SK-N-SH treated with all-trans-retinoic acid at 6 μM for 48 hours (cell line): ENCODE measurements around the gene LRRFIP2.

ENCODE experiments used
- ATAC-seq: fragments of 200-7000 bp; cut with Tn5 transposase; 3 replicates; pipeline ENCODE4 v1.9.1; 2020; ENCODE audit warnings: mild to moderate bottlenecking, moderate library complexity
- ARNTL ChIP-seq: fragments of 450-650 bp; formaldehyde crosslinking; IDR thresholded peaks from 2 replicates; pipeline ENCODE4 v1.5.0; 2020; ENCODE audit warnings: low read depth, mild to moderate bottlenecking, moderate library complexity, borderline replicate concordance
- BACH2 ChIP-seq: fragments of 250-450 bp; sonication (Bioruptor Pico); IDR thresholded peaks from 2 replicates; pipeline ENCODE4 v1.9.0; 2021; ENCODE audit warnings: mild to moderate bottlenecking, borderline replicate concordance
- CSDC2 ChIP-seq: fragments of 250-450 bp; sonication (Bioruptor Pico); IDR thresholded peaks from 2 replicates; pipeline ENCODE4 v1.5.0; 2020; ENCODE audit warnings: mild to moderate bottlenecking, moderate library complexity
- ESRRG ChIP-seq: fragments of 250-450 bp; sonication (Bioruptor Pico); IDR thresholded peaks from 2 replicates; pipeline ENCODE4 v1.6.1; 2021; ENCODE audit warnings: mild to moderate bottlenecking
- GLIS3 ChIP-seq: fragments of 250-450 bp; sonication (Bioruptor Pico); IDR thresholded peaks from 2 replicates; pipeline ENCODE4 v1.5.0; 2020; ENCODE audit warnings: mild to moderate bottlenecking, moderate library complexity
- ISL1 ChIP-seq: fragments of 250-450 bp; sonication (Bioruptor Pico); IDR thresholded peaks from 2 replicates; pipeline ENCODE4 v2.1.2; 2022; ENCODE audit warnings: mild to moderate bottlenecking, moderate library complexity
- OSR1 ChIP-seq: fragments of 250-450 bp; sonication (Bioruptor Pico); IDR thresholded peaks from 2 replicates; pipeline ENCODE4 v1.8.0; 2022; ENCODE audit warnings: moderate library complexity, mild to moderate bottlenecking, inconsistent platforms
- PPARA ChIP-seq: fragments of 250-450 bp; sonication (Bioruptor Pico); IDR thresholded peaks from 2 replicates; pipeline ENCODE4 v1.5.0; 2020; ENCODE audit warnings: mild to moderate bottlenecking, borderline replicate concordance
- RARB ChIP-seq: fragments of 250-450 bp; sonication (Bioruptor Pico); IDR thresholded peaks from 2 replicates; pipeline ENCODE4 v1.8.0; 2021; ENCODE audit warnings: mild to moderate bottlenecking, moderate library complexity
- SNAI2 ChIP-seq: fragments of 250-450 bp; sonication (Bioruptor Pico); IDR thresholded peaks from 2 replicates; pipeline ENCODE4 v1.5.0; 2020; ENCODE audit warnings: mild to moderate bottlenecking, moderate library complexity
- TCF4 ChIP-seq: fragments of 250-450 bp; sonication (Bioruptor Pico); IDR thresholded peaks from 2 replicates; pipeline ENCODE4 v1.8.0; 2021; ENCODE audit warnings: mild to moderate bottlenecking, moderate library complexity, borderline replicate concordance
- TOX ChIP-seq: fragments of 250-450 bp; sonication (Bioruptor Pico); IDR thresholded peaks from 2 replicates; pipeline ENCODE4 v1.8.0; 2021; ENCODE audit warnings: mild to moderate bottlenecking, moderate library complexity, borderline replicate concordance
- ZC3H10 ChIP-seq: fragments of 250-450 bp; sonication (Bioruptor Pico); IDR thresholded peaks from 2 replicates; pipeline ENCODE4 v1.5.1; 2021; ENCODE audit warnings: mild to moderate bottlenecking, moderate library complexity
- ZFP3 ChIP-seq: fragments of 250-450 bp; sonication (Bioruptor Pico); IDR thresholded peaks from 2 replicates; pipeline ENCODE4 v1.5.0; 2020; ENCODE audit warnings: mild to moderate bottlenecking, moderate library complexity
- ZFP30 ChIP-seq: fragments of 450-650 bp; formaldehyde crosslinking; IDR thresholded peaks from 2 replicates; pipeline ENCODE4 v1.5.0; 2022; ENCODE audit warnings: mild to moderate bottlenecking, moderate library complexity
- ZNF565 ChIP-seq: fragments of 450-650 bp; formaldehyde crosslinking; conservative IDR thresholded peaks from 2 replicates; pipeline ENCODE4 v1.5.0; 2020; ENCODE audit warnings: low read depth, mild to moderate bottlenecking, moderate library complexity
- ZNF70 ChIP-seq: fragments of 450-650 bp; formaldehyde crosslinking; IDR thresholded peaks from 2 replicates; pipeline ENCODE4 v1.5.0; 2020; ENCODE audit warnings: mild to moderate bottlenecking, moderate library complexity
- ZNF8 ChIP-seq: fragments of 450-650 bp; formaldehyde crosslinking; IDR thresholded peaks from 2 replicates; pipeline ENCODE4 v1.5.0; 2020; ENCODE audit warnings: mild to moderate bottlenecking, moderate library complexity
- TF ChIP-seq, protein P1 (sequence below): fragments of 250-450 bp; sonication (Bioruptor Pico); IDR thresholded peaks from 2 replicates; pipeline ENCODE4 v1.5.1; 2020; ENCODE audit warnings: low read depth, mild to moderate bottlenecking, moderate library complexity
- TF ChIP-seq, protein P2 (sequence below): fragments of 250-450 bp; sonication (Bioruptor Pico); IDR thresholded peaks from 2 replicates; pipeline ENCODE4 v1.8.0; 2021; ENCODE audit warnings: low read depth, mild to moderate bottlenecking, moderate library complexity, borderline replicate concordance
- TF ChIP-seq, protein P3 (sequence below): fragments of 250-450 bp; sonication (Bioruptor Pico); IDR thresholded peaks from 2 replicates; pipeline ENCODE4 v1.8.0; 2020; ENCODE audit warnings: mild to moderate bottlenecking, moderate library complexity, borderline replicate concordance

The LRRFIP2 gene

DNA sequence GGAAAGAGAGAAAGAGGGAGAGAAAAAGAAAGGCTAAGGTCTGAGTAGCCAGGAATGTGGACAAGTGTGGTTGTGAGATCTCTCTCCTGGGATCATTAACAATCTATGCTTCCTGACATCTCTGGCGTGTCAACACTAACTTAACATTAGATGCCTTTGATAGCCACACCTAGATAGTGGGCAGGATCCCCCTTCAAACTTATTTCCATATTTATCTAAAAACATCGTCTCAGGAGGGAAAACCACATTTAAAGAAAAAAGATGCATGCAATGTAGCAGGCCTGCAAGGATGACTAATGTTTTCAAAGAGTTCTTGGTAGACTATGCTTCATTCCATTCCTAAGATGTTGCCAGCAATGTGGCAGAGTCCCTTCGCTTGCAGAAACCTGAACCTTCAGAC is 100.2 kb downstream of the LRRFIP2 start (continued):
- TF ChIP-seq SNAI2 (CRISPR knock-in tag) (no peak), ISL1 (no peak), BACH2 (CRISPR knock-in tag) (no peak), ZFP30 (CRISPR knock-in tag) (no peak), ZNF70 (CRISPR knock-in tag) (no peak), ZC3H10 (CRISPR knock-in tag) (no peak), TOX (CRISPR knock-in tag) (no peak)

DNA sequence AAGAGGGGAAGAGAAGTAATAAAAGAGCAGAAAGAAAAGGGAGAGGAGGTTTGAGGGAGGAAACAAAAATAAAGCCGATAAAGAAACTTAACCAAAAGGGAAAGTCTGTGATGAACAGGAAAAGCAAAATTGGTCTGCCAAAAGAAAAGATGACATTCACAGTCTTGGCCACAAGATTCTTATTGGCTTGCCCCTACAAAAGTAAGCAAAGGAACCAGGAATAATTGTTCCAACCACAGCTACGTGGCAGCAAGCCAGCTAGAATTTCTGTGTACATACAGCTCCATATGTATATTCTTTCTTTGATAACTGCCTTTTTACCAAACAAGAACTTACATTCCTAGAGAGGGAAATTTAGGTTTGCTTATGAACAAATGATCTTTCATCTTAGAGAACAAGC is 101.5 kb downstream of the LRRFIP2 start:
- TF ChIP-seq ZC3H10 (CRISPR knock-in tag) (no peak), ZNF8 (CRISPR knock-in tag) (no peak), TCF4 (CRISPR knock-in tag) (no peak), ESRRG (CRISPR knock-in tag) (no peak), ARNTL (CRISPR knock-in tag) (no peak), ZNF565 (no peak), RARB (CRISPR knock-in tag) (no peak), PPARA (CRISPR knock-in tag) (no peak), TOX (CRISPR knock-in tag) (no peak), ISL1 (no peak), ZFP30 (CRISPR knock-in tag) (no peak), SNAI2 (CRISPR knock-in tag) (no peak), CSDC2 (no peak)
- TF ChIP-seq, protein P1, sequence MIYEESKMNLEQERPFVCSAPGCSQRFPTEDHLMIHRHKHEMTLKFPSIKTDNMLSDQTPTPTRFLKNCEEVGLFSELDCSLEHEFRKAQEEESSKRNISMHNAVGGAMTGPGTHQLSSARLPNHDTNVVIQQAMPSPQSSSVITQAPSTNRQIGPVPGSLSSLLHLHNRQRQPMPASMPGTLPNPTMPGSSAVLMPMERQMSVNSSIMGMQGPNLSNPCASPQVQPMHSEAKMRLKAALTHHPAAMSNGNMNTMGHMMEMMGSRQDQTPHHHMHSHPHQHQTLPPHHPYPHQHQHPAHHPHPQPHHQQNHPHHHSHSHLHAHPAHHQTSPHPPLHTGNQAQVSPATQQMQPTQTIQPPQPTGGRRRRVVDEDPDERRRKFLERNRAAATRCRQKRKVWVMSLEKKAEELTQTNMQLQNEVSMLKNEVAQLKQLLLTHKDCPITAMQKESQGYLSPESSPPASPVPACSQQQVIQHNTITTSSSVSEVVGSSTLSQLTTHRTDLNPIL: no peak
- TF ChIP-seq, protein P2, sequence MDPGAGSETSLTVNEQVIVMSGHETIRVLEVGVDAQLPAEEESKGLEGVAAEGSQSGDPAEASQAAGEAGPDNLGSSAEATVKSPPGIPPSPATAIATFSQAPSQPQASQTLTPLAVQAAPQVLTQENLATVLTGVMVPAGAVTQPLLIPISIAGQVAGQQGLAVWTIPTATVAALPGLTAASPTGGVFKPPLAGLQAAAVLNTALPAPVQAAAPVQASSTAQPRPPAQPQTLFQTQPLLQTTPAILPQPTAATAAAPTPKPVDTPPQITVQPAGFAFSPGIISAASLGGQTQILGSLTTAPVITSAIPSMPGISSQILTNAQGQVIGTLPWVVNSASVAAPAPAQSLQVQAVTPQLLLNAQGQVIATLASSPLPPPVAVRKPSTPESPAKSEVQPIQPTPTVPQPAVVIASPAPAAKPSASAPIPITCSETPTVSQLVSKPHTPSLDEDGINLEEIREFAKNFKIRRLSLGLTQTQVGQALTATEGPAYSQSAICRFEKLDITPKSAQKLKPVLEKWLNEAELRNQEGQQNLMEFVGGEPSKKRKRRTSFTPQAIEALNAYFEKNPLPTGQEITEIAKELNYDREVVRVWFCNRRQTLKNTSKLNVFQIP (CRISPR knock-in tag): no peak
- peak; percentile 29; the same call in 2 of the 3 replicates for ATAC-seq

DNA sequence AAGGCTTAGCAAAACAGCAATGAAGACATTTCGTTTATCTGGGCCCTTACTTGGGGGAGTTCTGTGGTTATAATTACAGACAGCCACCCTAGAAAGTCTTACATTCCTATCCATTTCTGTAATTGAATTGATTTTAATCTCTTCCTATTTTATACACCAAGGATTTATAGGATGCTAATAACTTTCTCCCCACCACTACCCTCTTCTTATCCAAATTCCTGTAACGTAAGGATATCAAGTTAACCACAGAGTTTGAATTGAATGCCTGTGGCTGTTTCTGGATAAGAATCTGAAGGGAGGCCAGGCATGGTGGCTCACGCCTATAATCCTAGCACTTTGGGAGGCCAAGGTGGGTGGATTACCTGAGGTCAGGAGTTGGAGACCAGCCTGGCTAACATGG is 102.5 kb downstream of the LRRFIP2 start:
- ATAC-seq: no peak
- TF ChIP-seq, protein P3, sequence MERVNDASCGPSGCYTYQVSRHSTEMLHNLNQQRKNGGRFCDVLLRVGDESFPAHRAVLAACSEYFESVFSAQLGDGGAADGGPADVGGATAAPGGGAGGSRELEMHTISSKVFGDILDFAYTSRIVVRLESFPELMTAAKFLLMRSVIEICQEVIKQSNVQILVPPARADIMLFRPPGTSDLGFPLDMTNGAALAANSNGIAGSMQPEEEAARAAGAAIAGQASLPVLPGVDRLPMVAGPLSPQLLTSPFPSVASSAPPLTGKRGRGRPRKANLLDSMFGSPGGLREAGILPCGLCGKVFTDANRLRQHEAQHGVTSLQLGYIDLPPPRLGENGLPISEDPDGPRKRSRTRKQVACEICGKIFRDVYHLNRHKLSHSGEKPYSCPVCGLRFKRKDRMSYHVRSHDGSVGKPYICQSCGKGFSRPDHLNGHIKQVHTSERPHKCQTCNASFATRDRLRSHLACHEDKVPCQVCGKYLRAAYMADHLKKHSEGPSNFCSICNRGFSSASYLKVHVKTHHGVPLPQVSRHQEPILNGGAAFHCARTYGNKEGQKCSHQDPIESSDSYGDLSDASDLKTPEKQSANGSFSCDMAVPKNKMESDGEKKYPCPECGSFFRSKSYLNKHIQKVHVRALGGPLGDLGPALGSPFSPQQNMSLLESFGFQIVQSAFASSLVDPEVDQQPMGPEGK (CRISPR knock-in tag): no peak
- TF ChIP-seq SNAI2 (CRISPR knock-in tag): no peak

DNA sequence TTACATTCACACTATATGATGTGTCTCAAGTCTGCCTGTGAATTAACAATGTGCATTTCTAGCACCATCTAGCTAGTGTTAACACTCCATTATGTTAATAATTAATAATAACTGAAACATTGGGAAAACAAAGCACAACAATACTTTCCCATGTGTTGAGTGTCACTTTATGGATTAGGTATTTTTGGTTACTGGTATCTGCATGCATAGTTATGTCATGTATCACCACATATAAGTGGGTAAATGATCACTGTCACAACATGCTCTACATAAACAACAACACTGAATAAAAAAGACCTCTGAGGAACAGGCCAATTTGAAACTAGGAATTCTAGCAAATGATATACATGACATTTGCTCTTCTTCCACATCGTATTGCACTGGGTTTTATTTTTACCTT is 106.4 kb downstream of the LRRFIP2 start:
- no peak for TF ChIP-seq GLIS3 (CRISPR knock-in tag)

DNA sequence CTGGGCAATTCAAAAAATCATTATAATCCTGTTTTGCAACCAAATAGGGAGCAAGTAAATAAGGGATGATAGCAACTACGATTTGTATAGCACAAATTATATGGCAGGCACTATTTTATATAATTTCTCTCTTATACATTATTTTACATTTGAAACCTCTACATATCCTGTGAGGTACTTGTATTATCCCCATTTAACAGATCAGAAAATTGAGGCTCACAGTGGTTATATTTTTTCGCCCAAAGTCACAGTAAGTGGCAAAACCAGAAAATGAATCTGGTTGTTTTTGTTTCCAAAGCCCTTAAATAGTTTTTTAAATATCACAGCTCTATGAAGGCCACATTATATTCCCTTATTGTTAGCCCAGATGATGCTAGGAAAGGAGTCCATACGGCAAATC is 106.8 kb downstream of the LRRFIP2 start:
- no peak for ATAC-seq

More for the DNA sequence above, 106.4 kb downstream of the LRRFIP2 start:
- no peak for ATAC-seq

More for the DNA sequence above, 106.8 kb downstream of the LRRFIP2 start:
- TF ChIP-seq OSR1 (CRISPR knock-in tag) (no peak), TCF4 (CRISPR knock-in tag) (no peak), GLIS3 (CRISPR knock-in tag) (no peak), ZFP3 (CRISPR knock-in tag) (no peak), BACH2 (CRISPR knock-in tag) (no peak), TOX (CRISPR knock-in tag) (no peak), ZNF8 (CRISPR knock-in tag) (no peak), PPARA (CRISPR knock-in tag) (no peak), ARNTL (CRISPR knock-in tag) (no peak), RARB (CRISPR knock-in tag) (no peak), ZFP30 (CRISPR knock-in tag) (no peak), CSDC2 (no peak)
- TF ChIP-seq, protein P2 (CRISPR knock-in tag): no peak
